Natural killer cell (primary cell): ENCODE results near the gene DNM2. TPM values are rescaled to one million over a fixed set of nuclear protein-coding genes. Genes with fewer than 3 reads are reported as not detected.
A peak's percentile ranks its signal among the peaks of the same experiment; 100 is the strongest.

Source experiments
- ATAC-seq, 3 donors: fragments of 150-1000 bp in 2 of 3; fragments of 200-7000 bp in 1 of 3; cut with Tn5 transposase; 1 replicate in 1 of 3; 2 replicates in 2 of 3; pipeline ENCODE4 v1.10.0; 2021; ENCODE audit warnings: mild to moderate bottlenecking in 2 of 3, moderate library complexity in 2 of 3
- DNase-seq, 2 donors: peaks; one replicate each; pipeline versions ENCODE4 v3.0.0 to v3.0.0-alpha.2; 2013 to 2021; ENCODE audit warnings: mixed read lengths in 1 of 2
- H3K27ac ChIP-seq: one replicate; pipeline ENCODE4 v1.5.1; 2013; ENCODE audit warnings: mild to moderate bottlenecking, low read length
- H3K27me3 ChIP-seq: one replicate; pipeline ENCODE4 v1.6.1; 2013; ENCODE audit warnings: low read length; ENCODE audit not compliant: control insufficient read depth, insufficient read depth
- H3K36me3 ChIP-seq: one replicate; pipeline ENCODE4 v1.6.1; 2013; ENCODE audit warnings: low read length; ENCODE audit not compliant: control insufficient read depth, insufficient read depth
- H3K4me1 ChIP-seq: one replicate; pipeline ENCODE4 v1.6.1; 2013; ENCODE audit warnings: low read length; ENCODE audit not compliant: control insufficient read depth, insufficient read depth
- H3K4me3 ChIP-seq: one replicate; pipeline ENCODE4 v1.5.1; 2013; ENCODE audit warnings: low read length
- H3K9me3 ChIP-seq: one replicate; pipeline ENCODE4 v1.6.1; 2013; ENCODE audit warnings: low read length; ENCODE audit not compliant: control insufficient read depth, insufficient read depth
- H3K27ac Mint-ChIP-seq, 2 donors: one replicate each; pipeline ENCODE4 v1.8.0; 2022; ENCODE audit warnings: mild to moderate bottlenecking in 2 of 2, mixed read lengths in 2 of 2, moderate library complexity in 1 of 2
- H3K27me3 Mint-ChIP-seq, 2 donors: one replicate each; pipeline ENCODE4 v1.8.0; 2022; ENCODE audit warnings: low read depth in 2 of 2, mixed read lengths in 2 of 2
- H3K36me3 Mint-ChIP-seq: one replicate; pipeline ENCODE4 v1.8.0; 2022; ENCODE audit warnings: mixed read lengths
- H3K4me1 Mint-ChIP-seq, 2 donors: one replicate each; pipeline ENCODE4 v1.8.0; 2022; ENCODE audit warnings: mixed read lengths in 2 of 2
- H3K4me3 Mint-ChIP-seq: one replicate; pipeline ENCODE4 v1.8.0; 2022; ENCODE audit warnings: mild to moderate bottlenecking, moderate library complexity, mixed read lengths
- H3K9me3 Mint-ChIP-seq, 2 donors: one replicate each; pipeline ENCODE4 v1.8.0; 2022; ENCODE audit warnings: mixed read lengths in 2 of 2
- WGBS: methylation state at CpG from one replicate; pipeline ENCODE4 v1.1.7; 2013; ENCODE audit warnings: missing lambda C conversion rate; ENCODE audit not compliant: insufficient coverage; 5-methylcytosine and 5-hydroxymethylcytosine counted together
- intact Hi-C: fragments of 100-400 bp; cut with micrococcal nuclease; formaldehyde crosslinking; loops from one replicate; pipeline ENCODE4 v1.14.2; 2022
- total RNA-seq, 4 donors: library from RNA; stranded (reverse); fragments of 120-200 nt in 1 of 4; gene quantifications; one replicate each; pipeline versions ENCODE4 v1.2.3 to v1.2.4, GENCODE V29; 2013 to 2022
- TF ChIP-seq, protein P1 (sequence below): fragments of 200-600 bp; IDR thresholded peaks from one replicate; pipeline ENCODE4 v1.8.0; 2022; ENCODE audit warnings: antibody characterized with exemption

The DNM2 gene
- total RNA-seq, 3 donors from 2014 or later (not counting 1 experiment from before 2014, with no cell fraction given) = 419 to 491 (median 428) TPM

DNA sequence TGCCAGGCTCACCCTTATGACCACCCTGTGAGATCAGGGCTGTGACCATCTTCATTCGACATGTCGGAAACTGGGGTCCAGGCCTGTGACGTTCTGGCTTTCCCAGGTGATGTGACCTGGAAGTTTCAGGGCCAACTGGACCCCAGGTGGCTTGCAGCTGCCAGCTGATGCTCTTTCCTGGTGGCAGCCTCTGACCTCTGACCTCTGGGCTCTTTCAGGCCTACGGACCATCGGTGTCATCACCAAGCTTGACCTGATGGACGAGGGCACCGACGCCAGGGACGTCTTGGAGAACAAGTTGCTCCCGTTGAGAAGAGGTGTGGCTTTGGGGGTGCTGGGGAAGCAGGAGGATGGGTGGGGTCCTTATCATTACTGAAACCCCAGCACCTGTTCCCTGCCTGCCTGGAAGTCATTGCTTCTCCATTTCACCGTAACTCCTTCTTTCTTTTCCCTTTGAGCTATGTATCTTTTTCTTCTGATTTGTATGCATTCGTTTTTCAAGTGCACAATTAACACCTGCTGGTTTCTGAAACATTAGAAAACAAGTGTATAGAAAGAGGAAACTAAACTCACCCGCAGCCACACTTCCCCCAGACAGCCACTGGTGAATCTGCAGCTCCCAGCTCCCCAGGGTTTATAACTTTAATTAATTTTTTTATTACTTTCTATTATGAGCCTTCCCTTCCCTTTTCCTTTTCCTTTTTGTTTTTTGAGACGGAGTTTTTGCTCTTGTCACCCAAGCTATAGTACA, 59.2 kb downstream of the DNM2 start:
- Mint-ChIP-seq H3K4me1 (peaks cover 13 to 14% of the 10 kb centered on the region in 2 donors), H3K36me3 (no peaks in the 10 kb centered on the region)
- ATAC-seq = peak in 1 of 3 donors; percentile 67

DNA sequence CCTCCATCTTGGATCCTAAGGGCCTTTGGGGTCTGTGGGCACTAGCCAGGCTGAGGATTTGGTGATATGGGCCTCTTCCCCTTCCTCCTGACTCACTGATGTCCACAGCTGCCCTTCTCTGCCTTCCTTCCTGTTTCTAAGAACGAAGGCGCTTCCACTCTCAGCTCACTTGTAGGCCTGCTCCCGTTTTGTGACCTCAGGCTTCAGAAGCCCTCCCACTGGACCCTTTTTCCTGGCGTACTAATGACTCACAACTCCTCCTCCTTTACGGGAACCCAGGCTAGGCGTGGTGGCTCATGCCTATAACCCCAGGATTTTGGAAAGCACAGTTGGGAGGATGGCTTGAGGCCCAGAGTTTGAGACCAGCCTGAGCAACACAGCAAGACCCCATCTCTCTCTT, 62.5 kb downstream of the DNM2 start:
- no peak overlapping the region for H3K27ac ChIP-seq
- no peak overlapping the region for H3K4me3 ChIP-seq
- H3K4me1 ChIP-seq = peaks cover 37% of the 10 kb centered on the region
- WGBS = 76% methylated on average over 6 of the region's 6 CpGs
- peaks cover 65% of the 10 kb centered on the region for H3K36me3 ChIP-seq
- TF ChIP-seq, protein P1, sequence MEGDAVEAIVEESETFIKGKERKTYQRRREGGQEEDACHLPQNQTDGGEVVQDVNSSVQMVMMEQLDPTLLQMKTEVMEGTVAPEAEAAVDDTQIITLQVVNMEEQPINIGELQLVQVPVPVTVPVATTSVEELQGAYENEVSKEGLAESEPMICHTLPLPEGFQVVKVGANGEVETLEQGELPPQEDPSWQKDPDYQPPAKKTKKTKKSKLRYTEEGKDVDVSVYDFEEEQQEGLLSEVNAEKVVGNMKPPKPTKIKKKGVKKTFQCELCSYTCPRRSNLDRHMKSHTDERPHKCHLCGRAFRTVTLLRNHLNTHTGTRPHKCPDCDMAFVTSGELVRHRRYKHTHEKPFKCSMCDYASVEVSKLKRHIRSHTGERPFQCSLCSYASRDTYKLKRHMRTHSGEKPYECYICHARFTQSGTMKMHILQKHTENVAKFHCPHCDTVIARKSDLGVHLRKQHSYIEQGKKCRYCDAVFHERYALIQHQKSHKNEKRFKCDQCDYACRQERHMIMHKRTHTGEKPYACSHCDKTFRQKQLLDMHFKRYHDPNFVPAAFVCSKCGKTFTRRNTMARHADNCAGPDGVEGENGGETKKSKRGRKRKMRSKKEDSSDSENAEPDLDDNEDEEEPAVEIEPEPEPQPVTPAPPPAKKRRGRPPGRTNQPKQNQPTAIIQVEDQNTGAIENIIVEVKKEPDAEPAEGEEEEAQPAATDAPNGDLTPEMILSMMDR = no peak
- H3K9me3 ChIP-seq = no peaks in the 10 kb centered on the region
- Mint-ChIP-seq H3K36me3 (peaks cover 2% of the 10 kb centered on the region), H3K27me3 (no peaks in the 10 kb centered on the region), H3K4me1 (peaks cover 21 to 26% of the 10 kb centered on the region in 2 donors), H3K27ac (peak overlapping the region in 1 of 2 donors; percentile 35), H3K4me3 (no peak overlapping the region), H3K9me3 (no peaks in the 10 kb centered on the region)
- ATAC-seq (peak in 2 of 3 donors; percentile 20 to 50), DNase-seq (no peak)
- intact Hi-C loops = no loop called here
- H3K27me3 ChIP-seq = no peaks in the 10 kb centered on the region

More for the DNA sequence above, 59.2 kb downstream of the DNM2 start:
- intact Hi-C loops = no loop called here
- peak overlapping the region; percentile 67 for H3K4me3 Mint-ChIP-seq
- Histone ChIP-seq H3K9me3 (no peaks in the 10 kb centered on the region), H3K4me3 (no peak overlapping the region), H3K27ac (peak overlapping the region; percentile 19), H3K36me3 (peaks cover 58% of the 10 kb centered on the region), H3K4me1 (peaks cover 20% of the 10 kb centered on the region), H3K27me3 (no peaks in the 10 kb centered on the region)
- DNase-seq = no peak
- TF ChIP-seq, protein P1 = no peak
- H3K27me3 Mint-ChIP-seq = no peaks in the 10 kb centered on the region
- H3K9me3 Mint-ChIP-seq = no peaks in the 10 kb centered on the region
- peak overlapping the region; percentile 71 to 76 for H3K27ac Mint-ChIP-seq
- WGBS = 58% methylated on average over 13 of the region's 14 CpGs

DNA sequence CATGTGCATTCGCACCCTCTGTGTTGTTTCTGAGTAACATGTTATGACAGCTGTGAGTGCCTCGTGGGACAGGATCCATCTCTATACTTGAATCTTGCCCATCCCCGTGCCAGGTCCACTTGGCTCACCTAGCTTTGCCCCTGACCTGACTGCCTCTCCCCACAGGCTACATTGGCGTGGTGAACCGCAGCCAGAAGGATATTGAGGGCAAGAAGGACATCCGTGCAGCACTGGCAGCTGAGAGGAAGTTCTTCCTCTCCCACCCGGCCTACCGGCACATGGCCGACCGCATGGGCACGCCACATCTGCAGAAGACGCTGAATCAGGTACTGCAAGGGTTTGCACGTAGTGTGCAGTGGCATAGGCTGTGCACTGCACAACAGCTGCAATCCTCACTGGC, 64.9 kb downstream of the DNM2 start:
- Histone ChIP-seq H3K9me3 (no peaks in the 10 kb centered on the region), H3K4me3 (no peak overlapping the region), H3K27me3 (no peaks in the 10 kb centered on the region), H3K27ac (no peak overlapping the region), H3K4me1 (peaks cover 28% of the 10 kb centered on the region), H3K36me3 (peaks cover 70% of the 10 kb centered on the region)
- no peaks in the 10 kb centered on the region for H3K9me3 Mint-ChIP-seq
- no peak for DNase-seq
- peaks cover 10% of the 10 kb centered on the region for H3K36me3 Mint-ChIP-seq
- TF ChIP-seq, protein P1 = no peak
- peaks cover 7 to 22% of the 10 kb centered on the region in 2 donors for H3K4me1 Mint-ChIP-seq
- H3K4me3 Mint-ChIP-seq = no peak overlapping the region
- ATAC-seq = no peak
- 85% methylated on average over 13 of the region's 13 CpGs for WGBS
- peak overlapping the region; percentile 11 to 65 for H3K27ac Mint-ChIP-seq
- H3K27me3 Mint-ChIP-seq = no peaks in the 10 kb centered on the region
- intact Hi-C loops = no loop called here
